Upper lobe of left lung (tissue), 4 donors: Measurements from ENCODE around the gene RNF212B.

Experiments used
- EP300 ChIP-seq, 4 donors: sonication (generic); formaldehyde crosslinking; IDR thresholded peaks; one replicate each; pipeline ENCODE4 v1.5.1; 2017; ENCODE audit warnings: antibody characterized with exemption in 4 of 4, control low read depth in 2 of 4
- POLR2A ChIP-seq, 4 donors: fragments of 450-650 bp; IDR thresholded peaks; one replicate each; pipeline ENCODE4 v1.5.1; 2016 to 2017; ENCODE audit warnings: antibody characterized with exemption in 4 of 4, mild to moderate bottlenecking in 2 of 4
- POLR2AphosphoS5 ChIP-seq, 2 donors: sonication (generic); formaldehyde crosslinking; IDR thresholded peaks; one replicate each; pipeline ENCODE4 v1.5.1; 2017; ENCODE audit warnings: antibody characterized with exemption in 2 of 2
- TF ChIP-seq, protein P1 (sequence below), 6 experiments: fragments of 450-650 bp in 4 of 6; fragments of 200-600 bp in 2 of 6; sonication (generic) in 2 of 6; IDR thresholded peaks; one replicate each; pipeline ENCODE4 v1.5.1; 2016 to 2019; ENCODE audit warnings: antibody characterized with exemption in 6 of 6

GRCh38 chr14:23297096-23297495 is 59.4 kb downstream of the RNF212B start:
- TF ChIP-seq, protein P1, sequence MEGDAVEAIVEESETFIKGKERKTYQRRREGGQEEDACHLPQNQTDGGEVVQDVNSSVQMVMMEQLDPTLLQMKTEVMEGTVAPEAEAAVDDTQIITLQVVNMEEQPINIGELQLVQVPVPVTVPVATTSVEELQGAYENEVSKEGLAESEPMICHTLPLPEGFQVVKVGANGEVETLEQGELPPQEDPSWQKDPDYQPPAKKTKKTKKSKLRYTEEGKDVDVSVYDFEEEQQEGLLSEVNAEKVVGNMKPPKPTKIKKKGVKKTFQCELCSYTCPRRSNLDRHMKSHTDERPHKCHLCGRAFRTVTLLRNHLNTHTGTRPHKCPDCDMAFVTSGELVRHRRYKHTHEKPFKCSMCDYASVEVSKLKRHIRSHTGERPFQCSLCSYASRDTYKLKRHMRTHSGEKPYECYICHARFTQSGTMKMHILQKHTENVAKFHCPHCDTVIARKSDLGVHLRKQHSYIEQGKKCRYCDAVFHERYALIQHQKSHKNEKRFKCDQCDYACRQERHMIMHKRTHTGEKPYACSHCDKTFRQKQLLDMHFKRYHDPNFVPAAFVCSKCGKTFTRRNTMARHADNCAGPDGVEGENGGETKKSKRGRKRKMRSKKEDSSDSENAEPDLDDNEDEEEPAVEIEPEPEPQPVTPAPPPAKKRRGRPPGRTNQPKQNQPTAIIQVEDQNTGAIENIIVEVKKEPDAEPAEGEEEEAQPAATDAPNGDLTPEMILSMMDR (IDR thresholded peaks at IDR 0.05), result no peak
- TF ChIP-seq EP300 (IDR thresholded peaks at IDR 0.05), result no peak
- no peak for TF ChIP-seq POLR2AphosphoS5 (IDR thresholded peaks at IDR 0.05)
- TF ChIP-seq POLR2A (IDR thresholded peaks at IDR 0.05), result no peak
